IMR-90 (cell line): ENCODE measurements around the gene SLC48A1. TPM values are rescaled to one million over a fixed set of nuclear protein-coding genes. Genes with fewer than 3 reads are reported as not detected.
A peak's percentile ranks its signal among the peaks of the same experiment; 100 is the strongest.

Experiments used
- ATAC-seq: fragments of 200-7000 bp; cut with Tn5 transposase; 2 replicates; pipeline ENCODE4 v1.9.1; 2020; ENCODE audit warnings: low read depth, mild to moderate bottlenecking, moderate library complexity
- BruUV-seq: library from RNA; stranded (reverse); fragments of 400-500 nt; replicated peaks from 2 replicates; lab custom pipeline; 2021; lab: Mats Ljungman, UMichigan
- CTCF ChIA-PET: fragments of 300-600 bp; formaldehyde crosslinking; extraction: SDS; loops from one replicate; lab custom pipeline; 2021; ENCODE audit warnings: antibody characterized with exemption; lab: Yijun Ruan, JAX
- POLR2A ChIA-PET: fragments of 300-600 bp; sonication (Branson Sonifier 250); formaldehyde crosslinking; loops from one replicate; lab custom pipeline; 2022; ENCODE audit warnings: antibody characterized with exemption; ENCODE audit not compliant: unreplicated experiment; lab: Charles Lee
- DNase-seq: peaks from one replicate; pipeline ENCODE4 v3.0.0; 2013
- H2AFZ ChIP-seq: replicated peaks from 2 replicates; pipeline ENCODE3; 2013; ENCODE audit warnings: low read length, mild to moderate bottlenecking; ENCODE audit not compliant: poor library complexity
- H2AK5ac ChIP-seq: 2 replicates; pipeline ENCODE4 v1.6.1; 2013; ENCODE audit warnings: low read depth, low read length, inconsistent platforms
- H2AK9ac ChIP-seq: replicated peaks from 2 replicates; pipeline ENCODE3; 2013; ENCODE audit warnings: mild to moderate bottlenecking, low read depth, low read length, moderate library complexity; ENCODE audit not compliant: poor library complexity
- H2BK120ac ChIP-seq: 2 replicates; pipeline ENCODE4 v1.6.1; 2013; ENCODE audit warnings: low read depth, low read length, inconsistent platforms
- H2BK15ac ChIP-seq: 3 replicates; pipeline ENCODE4 v1.6.1; 2013; ENCODE audit warnings: low read depth, low read length, inconsistent platforms
- H2BK20ac ChIP-seq: 2 replicates; pipeline ENCODE4 v1.6.1; 2013; ENCODE audit warnings: low read depth, mild to moderate bottlenecking, inconsistent platforms, low read length, moderate library complexity
- H2BK5ac ChIP-seq: 2 replicates; pipeline ENCODE4 v1.6.1; 2013; ENCODE audit warnings: mild to moderate bottlenecking, low read depth, low read length, inconsistent platforms; ENCODE audit not compliant: poor library complexity, severe bottlenecking
- H3K14ac ChIP-seq: replicated peaks from 2 replicates; pipeline ENCODE4 v1.6.1; 2013; ENCODE audit warnings: low read depth, low read length, inconsistent platforms
- H3K18ac ChIP-seq: 2 replicates; pipeline ENCODE4 v1.6.1; 2013; ENCODE audit warnings: low read depth, low read length, control low read depth
- H3K23ac ChIP-seq: 2 replicates; pipeline ENCODE4 v1.6.1; 2013; ENCODE audit warnings: low read depth, low read length, inconsistent platforms
- H3K27ac ChIP-seq: 2 replicates; pipeline ENCODE4 v1.5.1; 2013; ENCODE audit warnings: mild to moderate bottlenecking, control low read depth, low read length; ENCODE audit not compliant: insufficient read depth
- H3K27me3 ChIP-seq: 2 replicates; pipeline ENCODE4 v1.6.1; 2013; ENCODE audit warnings: low read length; ENCODE audit not compliant: control insufficient read depth, insufficient read depth
- H3K36me3 ChIP-seq: 2 replicates; pipeline ENCODE4 v1.6.1; 2013; ENCODE audit warnings: low read length, mixed read lengths; ENCODE audit not compliant: control insufficient read depth, insufficient read depth
- H3K4ac ChIP-seq: 2 replicates; pipeline ENCODE4 v1.6.1; 2013; ENCODE audit warnings: low read depth, low read length, inconsistent platforms
- H3K4me1 ChIP-seq: 2 replicates; pipeline ENCODE4 v1.6.1; 2013; ENCODE audit warnings: low read length, mixed read lengths; ENCODE audit not compliant: control insufficient read depth, insufficient read depth
- H3K4me2 ChIP-seq: 2 replicates; pipeline ENCODE4 v1.6.1; 2013; ENCODE audit warnings: low read depth, mild to moderate bottlenecking, control low read depth, low read length, moderate library complexity
- H3K4me3 ChIP-seq: 2 replicates; pipeline ENCODE4 v1.5.1; 2013; ENCODE audit warnings: low read depth, mild to moderate bottlenecking, control low read depth, low read length, moderate library complexity; ENCODE audit not compliant: insufficient read depth
- H3K56ac ChIP-seq: 2 replicates; pipeline ENCODE4 v1.6.1; 2013; ENCODE audit warnings: low read length, inconsistent platforms; ENCODE audit not compliant: insufficient read depth; ENCODE audit errors: extremely low read depth
- H3K79me1 ChIP-seq, 2 experiments: 2 replicates each; pipeline ENCODE4 v1.6.1; 2013; ENCODE audit warnings: low read length in 2 of 2, inconsistent platforms in 1 of 2, low read depth in 1 of 2
- H3K9ac ChIP-seq: 2 replicates; pipeline ENCODE4 v1.6.1; 2013; ENCODE audit warnings: low read depth, low read length, control low read depth
- H3K9me1 ChIP-seq: 2 replicates; pipeline ENCODE4 v1.6.1; 2013; ENCODE audit warnings: low read length, inconsistent platforms; ENCODE audit not compliant: insufficient read depth
- H3K9me3 ChIP-seq: 2 replicates; pipeline ENCODE4 v1.6.1; 2013; ENCODE audit warnings: low read length; ENCODE audit not compliant: control insufficient read depth, insufficient read depth
- H4K20me1 ChIP-seq: 2 replicates; pipeline ENCODE4 v1.6.1; 2013; ENCODE audit warnings: low read length, inconsistent platforms; ENCODE audit not compliant: insufficient read depth
- H4K5ac ChIP-seq: 2 replicates; pipeline ENCODE4 v1.6.1; 2013; ENCODE audit warnings: mild to moderate bottlenecking, low read depth, low read length, control low read depth
- H4K8ac ChIP-seq, 2 experiments: 2 replicates each; pipeline ENCODE4 v1.6.1; 2013; ENCODE audit warnings: low read depth in 2 of 2, low read length in 2 of 2, control low read depth in 1 of 2, inconsistent platforms in 1 of 2
- H4K91ac ChIP-seq: 2 replicates; pipeline ENCODE4 v1.6.1; 2013; ENCODE audit warnings: low read depth, low read length, inconsistent platforms; ENCODE audit not compliant: insufficient read depth
- BHLHE40 ChIP-seq: fragments of 150-350 bp; IDR thresholded peaks from 2 replicates; pipeline ENCODE4 v1.6.1; 2016; ENCODE audit warnings: mild to moderate bottlenecking, low read depth, low read length
- CHD1 ChIP-seq: IDR thresholded peaks from 2 replicates; pipeline ENCODE4 v1.6.1; 2012; ENCODE audit warnings: low read depth, low read length, improper control_type of control experiment
- CTCF ChIP-seq: conservative IDR thresholded peaks from 2 replicates; pipeline ENCODE4 v1.5.1; 2012; ENCODE audit warnings: mild to moderate bottlenecking, low read depth, low read length, improper control_type of control experiment
- FOS ChIP-seq: fragments of 150-350 bp; IDR thresholded peaks from 2 replicates; pipeline ENCODE4 v1.6.1; 2016; ENCODE audit warnings: low read depth, low read length
- MAZ ChIP-seq: IDR thresholded peaks from 2 replicates; pipeline ENCODE4 v1.6.1; 2012; ENCODE audit warnings: low read depth, mild to moderate bottlenecking, low read length, improper control_type of control experiment, moderate library complexity, borderline replicate concordance
- MXI1 ChIP-seq: IDR thresholded peaks from 2 replicates; pipeline ENCODE4 v1.6.1; 2012; ENCODE audit warnings: low read depth, mild to moderate bottlenecking, low read length, moderate library complexity, borderline replicate concordance
- POLR2A ChIP-seq: IDR thresholded peaks from 2 replicates; pipeline ENCODE4 v1.6.1; 2012; ENCODE audit warnings: mild to moderate bottlenecking, low read depth, low read length
- RAD21 ChIP-seq: IDR thresholded peaks from 2 replicates; pipeline ENCODE4 v1.6.1; 2012; ENCODE audit warnings: low read length, improper control_type of control experiment
- RCOR1 ChIP-seq: IDR thresholded peaks from 2 replicates; pipeline ENCODE4 v1.6.1; 2012; ENCODE audit warnings: mild to moderate bottlenecking, low read length, improper control_type of control experiment; ENCODE audit not compliant: insufficient replicate concordance
- RFX5 ChIP-seq: IDR thresholded peaks from 2 replicates; pipeline ENCODE4 v1.8.0; 2012; ENCODE audit warnings: low read depth, mild to moderate bottlenecking, low read length, moderate library complexity
- SMC3 ChIP-seq: fragments of 150-350 bp; IDR thresholded peaks from 2 replicates; pipeline ENCODE4 v1.6.1; 2016; ENCODE audit warnings: low read depth, mild to moderate bottlenecking, antibody characterized with exemption, low read length, moderate library complexity
- whole genome bisulfite sequencing, 2 experiments: methylation state at CpG; one replicate each; pipeline versions ENCODE4 v1.1.5 to v1.1.7; 2013; ENCODE audit warnings: missing lambda C conversion rate in 2 of 2; ENCODE audit not compliant: insufficient read length in 1 of 2; ENCODE audit errors: extremely low coverage in 2 of 2; 5-methylcytosine and 5-hydroxymethylcytosine counted together
- dilution Hi-C: fragments of 300-500 bp; cut with HindIII; formaldehyde crosslinking; loops from one replicate; pipeline ENCODE4 v1.14.3; 2018; ENCODE audit warnings: low sequenced_read_pairs; ENCODE audit not compliant: unreplicated experiment
- in situ Hi-C: fragments of 300-500 bp; cut with MboI; formaldehyde crosslinking; loops from 3 replicates; pipeline ENCODE4 v1.14.3; 2019; ENCODE audit warnings: low sequenced_read_pairs, inconsistent platforms, mixed read lengths
- intact Hi-C: fragments of 100-400 bp; cut with micrococcal nuclease; formaldehyde crosslinking; loops from 2 replicates; pipeline ENCODE4 v1.10.0; 2022
- polyA plus RNA-seq, 3 experiments: library from polyadenylated mRNA; depleted of rRNA; stranded (reverse); fragments of >200 nt; gene quantifications; 2 replicates each; pipeline ENCODE4 v1.2.3, GENCODE V29; 2012; ENCODE audit warnings: low replicate concordance in 1 of 3
- total RNA-seq: library from RNA; depleted of rRNA; stranded (reverse); fragments of >200 nt; gene quantifications from 2 replicates; pipeline ENCODE4 v1.2.3, GENCODE V29; 2012
- TF ChIP-seq, protein P1 (sequence below): fragments of 150-350 bp; IDR thresholded peaks from 2 replicates; pipeline ENCODE4 v1.6.1; 2016; ENCODE audit warnings: low read depth, mild to moderate bottlenecking, low read length, moderate library complexity, borderline replicate concordance
- TF ChIP-seq, protein P2 (sequence below): fragments of 150-350 bp; IDR thresholded peaks from 2 replicates; pipeline ENCODE4 v1.6.1; 2017; ENCODE audit warnings: mild to moderate bottlenecking, antibody characterized with exemption, low read length, low read depth

The SLC48A1 gene
- total and polyA plus RNA-seq, 2 of the 4 experiments (the other 2 are of a cell fraction), result 4.8 to 5.9 TPM

- Histone ChIP-seq H3K56ac (no peak overlapping the region), H3K9me3 (no peaks in the 10 kb centered on the region), H4K20me1 (peaks cover 62% of the 10 kb centered on the region), H2BK5ac (peak overlapping the region; percentile 79), H3K18ac (no peak overlapping the region), H3K4me1 (peaks cover 53% of the 10 kb centered on the region), H3K36me3 (peaks cover 5% of the 10 kb centered on the region; the same call in 1 of the 2 replicates), H2BK120ac (peak overlapping the region; percentile 56; the same call in 1 of the 2 replicates), H3K9me1 (peaks cover 37% of the 10 kb centered on the region), H4K8ac (peak overlapping the region; percentile 28 to 45; a peak in 2 of 4 replicates), H2AK5ac (peak overlapping the region; percentile 95), H3K9ac (peak overlapping the region; percentile 85), H2AFZ (peak overlapping the region; percentile 47), H3K27me3 (no peaks in the 10 kb centered on the region), H3K79me1 (peaks cover 12 to 58% of the 10 kb centered on the region in 2 experiments; a peak in 3 of 4 replicates), H3K23ac (peak overlapping the region; percentile 83), H3K4me2 (peak overlapping the region; percentile 84), H3K14ac (peak overlapping the region; percentile 93), H3K27ac (peak overlapping the region; percentile 99), H2BK20ac (no peak overlapping the region), H4K5ac (peak overlapping the region; percentile 2; the same call in 1 of the 2 replicates), H3K4me3 (no peak overlapping the region), H4K91ac (peak overlapping the region; percentile 62; the same call in 1 of the 2 replicates), H3K4ac (peak overlapping the region; percentile 87), H2AK9ac (peak overlapping the region; percentile 84), H2BK15ac (peak overlapping the region; percentile 63; the same call in 1 of the 3 replicates)
- POLR2A ChIA-PET, result interaction anchor here (1.7 kb wide), 1 partner anchor 10 kb away, joined by 4 read pairs; no protein-coding TSS in a partner anchor
- DNase-seq, result no peak
- no peak for ATAC-seq
- dilution Hi-C loops, result no loop called here
- WGBS, 2 experiments, result 33% methylated on average over 1 of the region's 7 CpGs; no CpG with 5 or more reads in 1 of the 2 experiments
- intact Hi-C loops, result loop anchor here (2.0 kb wide), 1 partner anchor 21 kb away; no protein-coding TSS in a partner anchor
- CTCF ChIA-PET, result interaction anchor here (0.6 to 1.6 kb wide), 5 partner anchors 9 to 800 kb away, joined by 4 to 7 read pairs (median 5); no protein-coding TSS in a partner anchor
- BruUV-seq, result no TSS peak
- in situ Hi-C loops, result no loop called here
- TF ChIP-seq RCOR1 (no peak), POLR2A (no peak), MAZ (no peak), RFX5 (no peak), SMC3 (0 out of 2 replicates have a peak, but pooled peaks have one; percentile 5), FOS (no peak), RAD21 (no peak), MXI1 (no peak), BHLHE40 (no peak), CTCF (peak; percentile 38), CHD1 (no peak)
- TF ChIP-seq, protein P1, sequence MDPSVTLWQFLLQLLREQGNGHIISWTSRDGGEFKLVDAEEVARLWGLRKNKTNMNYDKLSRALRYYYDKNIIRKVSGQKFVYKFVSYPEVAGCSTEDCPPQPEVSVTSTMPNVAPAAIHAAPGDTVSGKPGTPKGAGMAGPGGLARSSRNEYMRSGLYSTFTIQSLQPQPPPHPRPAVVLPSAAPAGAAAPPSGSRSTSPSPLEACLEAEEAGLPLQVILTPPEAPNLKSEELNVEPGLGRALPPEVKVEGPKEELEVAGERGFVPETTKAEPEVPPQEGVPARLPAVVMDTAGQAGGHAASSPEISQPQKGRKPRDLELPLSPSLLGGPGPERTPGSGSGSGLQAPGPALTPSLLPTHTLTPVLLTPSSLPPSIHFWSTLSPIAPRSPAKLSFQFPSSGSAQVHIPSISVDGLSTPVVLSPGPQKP, result no peak
- TF ChIP-seq, protein P2, sequence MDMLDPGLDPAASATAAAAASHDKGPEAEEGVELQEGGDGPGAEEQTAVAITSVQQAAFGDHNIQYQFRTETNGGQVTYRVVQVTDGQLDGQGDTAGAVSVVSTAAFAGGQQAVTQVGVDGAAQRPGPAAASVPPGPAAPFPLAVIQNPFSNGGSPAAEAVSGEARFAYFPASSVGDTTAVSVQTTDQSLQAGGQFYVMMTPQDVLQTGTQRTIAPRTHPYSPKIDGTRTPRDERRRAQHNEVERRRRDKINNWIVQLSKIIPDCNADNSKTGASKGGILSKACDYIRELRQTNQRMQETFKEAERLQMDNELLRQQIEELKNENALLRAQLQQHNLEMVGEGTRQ, result no peak
Measured at GRCh38 chr12:47817272-47818006, 44.4 kb downstream of the SLC48A1 start.
